ENCODE measurements around the gene PHTF2. TPM values are rescaled to one million over a fixed set of nuclear protein-coding genes. Genes with fewer than 3 reads are reported as not detected.

The PHTF2 gene
- total and polyA plus RNA-seq, 2 of the 4 experiments (the other 2 are of a cell fraction) = 28.3 to 69.9 TPM

DNA sequence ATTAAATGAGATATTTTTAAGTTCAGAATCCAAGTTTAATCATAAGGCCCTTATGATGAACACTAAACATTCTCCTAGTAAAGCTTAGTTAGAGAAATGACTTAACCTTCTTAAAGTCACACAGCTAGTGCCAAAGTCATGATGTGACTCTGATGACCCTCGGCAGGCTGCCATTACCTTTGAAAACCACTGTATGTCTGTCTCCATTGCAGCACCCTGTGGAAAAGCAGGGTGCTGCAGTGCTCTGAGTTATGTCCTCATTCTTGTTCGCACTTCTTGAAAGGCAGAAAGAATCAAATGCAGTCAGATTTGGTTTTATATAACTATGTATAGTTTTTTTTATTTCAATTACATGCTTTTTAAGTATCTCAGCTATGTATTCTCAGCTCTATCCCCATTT lies 105.0 kb downstream of the PHTF2 start:
- no peaks in the 10 kb centered on the region for H3K27me3 ChIP-seq (ENCODE audit: control insufficient read depth, insufficient read depth, low read length)
- BruUV-seq (replicated peaks) = no TSS peak
- H3K18ac ChIP-seq (ENCODE audit: low read depth, low read length) = no peak overlapping the region
- no peaks in the 10 kb centered on the region; the same call in 1 of the 2 replicates for H3K4me1 ChIP-seq (ENCODE audit: control insufficient read depth, insufficient read depth, low read length)
- dilution Hi-C loops (cut with HindIII; ENCODE audit: low sequenced_read_pairs, unreplicated experiment) = no loop called here
- no peak overlapping the region for H2AK5ac ChIP-seq (ENCODE audit: low read depth, low read length)
- H4K20me1 ChIP-seq (ENCODE audit: insufficient read depth, low read length) = no peaks in the 10 kb centered on the region
- H2BK5ac ChIP-seq (ENCODE audit: low read depth, low read length, poor library complexity, severe bottlenecking) = no peak overlapping the region
- H3K23ac ChIP-seq (ENCODE audit: low read depth, low read length) = no peak overlapping the region
- DNase-seq (peak; percentile 2), ATAC-seq (ENCODE audit: low read depth) (peak; percentile 25)
- H3K27ac ChIP-seq (ENCODE audit: insufficient read depth, low read length) = no peak overlapping the region
- no peak overlapping the region for H3K4me2 ChIP-seq (ENCODE audit: low read depth, low read length)
- peaks cover 5 to 16% of the 10 kb centered on the region in 2 experiments for H3K79me1 ChIP-seq (ENCODE audit: low read depth in 1 of 2, low read length in 2 of 2)
- H3K9ac ChIP-seq (ENCODE audit: low read depth, low read length) = no peak overlapping the region
- ChIA-PET CTCF (interaction anchor here (0.6 to 1.2 kb wide), 3 partner anchors 11 to 29 kb away, joined by 3 read pairs; no protein-coding TSS in a partner anchor), POLR2A (ENCODE audit: unreplicated experiment) (no interaction called here)
- peaks cover 10% of the 10 kb centered on the region for H3K9me1 ChIP-seq (ENCODE audit: insufficient read depth, low read length)
- H2BK20ac ChIP-seq (ENCODE audit: low read depth, low read length) = no peak overlapping the region
- WGBS, 2 experiments (ENCODE audit: extremely low coverage in 2 of 2, insufficient read length in 1 of 2) = 100% methylated on average over 1 of the region's 2 CpGs; no CpG with 5 or more reads in 1 of the 2 experiments
- no peak overlapping the region for H3K56ac ChIP-seq (ENCODE audit: extremely low read depth, insufficient read depth, low read length)
- H3K36me3 ChIP-seq (ENCODE audit: control insufficient read depth, insufficient read depth, low read length) = 0 out of 2 replicates have a peak, but pooled peaks cover 6% of the 10 kb centered on the region
- in situ Hi-C loops (cut with MboI; ENCODE audit: low sequenced_read_pairs) = no loop called here
- no peaks in the 10 kb centered on the region for H3K9me3 ChIP-seq (ENCODE audit: control insufficient read depth, insufficient read depth, low read length)
- intact Hi-C loops (cut with micrococcal nuclease) = loop anchor here (10.0 kb wide), 1 partner anchor 109 kb away; the partner anchor contains the start of genes PHTF2 and TMEM60
- no peak overlapping the region for H3K4me3 ChIP-seq (ENCODE audit: insufficient read depth, low read depth, low read length)
- no peak overlapping the region for H4K8ac ChIP-seq (ENCODE audit: low read depth in 2 of 2, low read length in 2 of 2)
- no peak overlapping the region for H2BK15ac ChIP-seq (ENCODE audit: low read depth, low read length)
- H2BK120ac ChIP-seq (ENCODE audit: low read depth, low read length) = no peak overlapping the region
- no peak overlapping the region for H4K5ac ChIP-seq (ENCODE audit: low read depth, low read length)
- H2AK9ac ChIP-seq (replicated peaks; ENCODE audit: low read depth, low read length, poor library complexity) = no peak overlapping the region
- H3K4ac ChIP-seq (ENCODE audit: low read depth, low read length) = no peak overlapping the region
- TF ChIP-seq CEBPB (IDR thresholded peaks at IDR 0.05; ENCODE audit: low read depth, low read length) = no peak
- TF ChIP-seq, protein P1, sequence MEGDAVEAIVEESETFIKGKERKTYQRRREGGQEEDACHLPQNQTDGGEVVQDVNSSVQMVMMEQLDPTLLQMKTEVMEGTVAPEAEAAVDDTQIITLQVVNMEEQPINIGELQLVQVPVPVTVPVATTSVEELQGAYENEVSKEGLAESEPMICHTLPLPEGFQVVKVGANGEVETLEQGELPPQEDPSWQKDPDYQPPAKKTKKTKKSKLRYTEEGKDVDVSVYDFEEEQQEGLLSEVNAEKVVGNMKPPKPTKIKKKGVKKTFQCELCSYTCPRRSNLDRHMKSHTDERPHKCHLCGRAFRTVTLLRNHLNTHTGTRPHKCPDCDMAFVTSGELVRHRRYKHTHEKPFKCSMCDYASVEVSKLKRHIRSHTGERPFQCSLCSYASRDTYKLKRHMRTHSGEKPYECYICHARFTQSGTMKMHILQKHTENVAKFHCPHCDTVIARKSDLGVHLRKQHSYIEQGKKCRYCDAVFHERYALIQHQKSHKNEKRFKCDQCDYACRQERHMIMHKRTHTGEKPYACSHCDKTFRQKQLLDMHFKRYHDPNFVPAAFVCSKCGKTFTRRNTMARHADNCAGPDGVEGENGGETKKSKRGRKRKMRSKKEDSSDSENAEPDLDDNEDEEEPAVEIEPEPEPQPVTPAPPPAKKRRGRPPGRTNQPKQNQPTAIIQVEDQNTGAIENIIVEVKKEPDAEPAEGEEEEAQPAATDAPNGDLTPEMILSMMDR (conservative IDR thresholded peaks at IDR 0.05; ENCODE audit: low read depth, low read length) = peak; percentile 19; the same call in 1 of the 2 replicates
- peak; percentile 11; the same call in 1 of the 2 replicates for TF ChIP-seq RAD21 (IDR thresholded peaks at IDR 0.05; ENCODE audit: low read length)
- TF ChIP-seq POLR2A (IDR thresholded peaks at IDR 0.05; ENCODE audit: low read depth, low read length) = no peak
- no peak overlapping the region for H3K14ac ChIP-seq (replicated peaks; ENCODE audit: low read depth, low read length)
- H4K91ac ChIP-seq (ENCODE audit: insufficient read depth, low read depth, low read length) = no peak overlapping the region
- H2AFZ ChIP-seq (replicated peaks; ENCODE audit: low read length, poor library complexity) = no peak overlapping the region

Measured in IMR-90 (cell line).